NCI-H1436 (cell line): ENCODE measurements around the gene ATP5F1C.
"Not testable (repeated sequence)": the region's sequence is repeated elsewhere in the genome, so short reads cannot be mapped to it uniquely, and the experiment has no call there.

Experiments
- DNase-seq: peaks from one replicate; lab custom pipeline; 2025; lab: John Stamatoyannopoulos, UW

Gene ATP5F1C

GRCh38 chr10:7794251-7795026 is 6.5 kb downstream of the ATP5F1C start:
- DNase-seq, result no peak

- DNase-seq, result no peak
Measured at GRCh38 chr10:7795605-7796004, 7.6 kb downstream of the ATP5F1C start.

- no peak for DNase-seq
Measured at GRCh38 chr10:7797582-7797981, 9.6 kb downstream of the ATP5F1C start.

GRCh38 chr10:7802606-7803005 is 14.6 kb downstream of the ATP5F1C start:
- DNase-seq, result no peak

GRCh38 chr10:7804216-7804615 is 16.2 kb downstream of the ATP5F1C start:
- no peak for DNase-seq

GRCh38 chr10:7804741-7805140 is 16.8 kb downstream of the ATP5F1C start:
- no peak for DNase-seq

GRCh38 chr10:7808686-7809267 is 20.8 kb downstream of the ATP5F1C start:
- no peak for DNase-seq

- DNase-seq, result no peak
Measured at GRCh38 chr10:7810443-7810842, 22.5 kb downstream of the ATP5F1C start.

- no peak for DNase-seq
Measured at GRCh38 chr10:7811000-7811399, 23.0 kb downstream of the ATP5F1C start.

- DNase-seq, result not testable (repeated sequence)
Measured at GRCh38 chr10:7811743-7812142, 23.8 kb downstream of the ATP5F1C start.

- no peak for DNase-seq
Measured at GRCh38 chr10:7813481-7813880, 25.5 kb downstream of the ATP5F1C start.

- DNase-seq, result no peak
Measured at GRCh38 chr10:7817576-7817975, 29.6 kb downstream of the ATP5F1C start.

GRCh38 chr10:7817984-7818294 is 30.0 kb downstream of the ATP5F1C start:
- no peak for DNase-seq

GRCh38 chr10:7818295-7819120 is 30.5 kb downstream of the ATP5F1C start, which contains the start of gene TAF3:
Gene TAF3, plus strand, starts transcription at chr10:7818505. Its CDS starts 205 bp downstream, at chr10:7818710.
- DNase-seq, result peak; percentile 93

- no peak for DNase-seq
Measured at GRCh38 chr10:7819121-7819460, 31.1 kb downstream of the ATP5F1C start.

GRCh38 chr10:7824251-7824650 is 36.3 kb downstream of the ATP5F1C start:
- DNase-seq, result no peak

GRCh38 chr10:7826971-7827370 is 39.0 kb downstream of the ATP5F1C start:
- no peak for DNase-seq

- DNase-seq, result no peak
Measured at GRCh38 chr10:7829289-7829834, 41.4 kb downstream of the ATP5F1C start.

GRCh38 chr10:7832060-7832459 is 44.1 kb downstream of the ATP5F1C start:
- DNase-seq, result no peak

GRCh38 chr10:7833210-7833609 is 45.2 kb downstream of the ATP5F1C start:
- DNase-seq, result no peak

GRCh38 chr10:7834262-7834661 is 46.3 kb downstream of the ATP5F1C start:
- no peak for DNase-seq

- no peak for DNase-seq
Measured at GRCh38 chr10:7836571-7836970, 48.6 kb downstream of the ATP5F1C start.

- no peak for DNase-seq
Measured at GRCh38 chr10:7846591-7846990, 58.6 kb downstream of the ATP5F1C start.
